ENCODE results near the gene DUSP2. TPM values are rescaled to one million over a fixed set of nuclear protein-coding genes. Genes with fewer than 3 reads are reported as not detected.

The DUSP2 gene
- total RNA-seq, 1 experiment from 2014 or later: 4.9 TPM

GRCh38 chr2:96107708-96108065, 37.6 kb downstream of the DUSP2 start:
- BruUV-seq (replicated peaks): no TSS peak
- H3K4me3 ChIP-seq (ENCODE audit: low read depth in 2 of 2, low read length in 2 of 2): no peak overlapping the region
- intact Hi-C loops (cut with micrococcal nuclease; ENCODE audit: unreplicated experiment): no loop called here
- no peaks in the 10 kb centered on the region for H3K36me3 ChIP-seq (ENCODE audit: control insufficient read depth, insufficient read depth, low read length)
- H3K9me3 ChIP-seq (ENCODE audit: control insufficient read depth, insufficient read depth, low read depth, low read length): no peaks in the 10 kb centered on the region
- POLR2A ChIA-PET: no interaction called here
- ATAC-seq (no peak), DNase-seq (ENCODE audit: low read depth, low spot score) (no peak)
- TF ChIP-seq SIN3A (IDR thresholded peaks at IDR 0.05; ENCODE audit: borderline replicate concordance, insufficient read depth, low read depth, low read length) (no peak), REST (IDR thresholded peaks at IDR 0.05; ENCODE audit: insufficient read depth in 1 of 2, low read depth in 2 of 2, low read length in 1 of 2) (no peak), CTCF (IDR thresholded peaks at IDR 0.05) (no peak), POLR2AphosphoS5 (IDR thresholded peaks at IDR 0.05; ENCODE audit: low read depth, low read length) (no peak)
- no peak overlapping the region for H3K27ac ChIP-seq (ENCODE audit: low read length)
- 0 out of 2 replicates have a peak, but pooled peaks cover 3% of the 10 kb centered on the region for H3K4me1 ChIP-seq (ENCODE audit: control insufficient read depth, insufficient read depth, low read length)
- in situ Hi-C loops (cut with HindIII; ENCODE audit: low pct_unique_long_range_greater_than_20kb, low sequenced_read_pairs): no loop called here
- CTCF ChIA-PET: no interaction called here
- H3K27me3 ChIP-seq (ENCODE audit: control insufficient read depth, insufficient read depth, low read length): no peaks in the 10 kb centered on the region

- CTCF ChIA-PET: no interaction called here
These were observed 38.1 kb downstream of the DUSP2 start for GRCh38 chr2:96106991-96107707.

More at GRCh38 chr2:96106991-96107707, 38.1 kb downstream of the DUSP2 start:
- Histone ChIP-seq H3K4me3 (ENCODE audit: low read depth in 2 of 2, low read length in 2 of 2) (no peak overlapping the region), H3K9me3 (ENCODE audit: control insufficient read depth, insufficient read depth, low read depth, low read length) (no peaks in the 10 kb centered on the region), H3K4me1 (ENCODE audit: control insufficient read depth, insufficient read depth, low read length) (0 out of 2 replicates have a peak, but pooled peaks cover 3% of the 10 kb centered on the region), H3K27ac (ENCODE audit: low read length) (no peak overlapping the region), H3K27me3 (ENCODE audit: control insufficient read depth, insufficient read depth, low read length) (no peaks in the 10 kb centered on the region), H3K36me3 (ENCODE audit: control insufficient read depth, insufficient read depth, low read length) (no peaks in the 10 kb centered on the region)
- POLR2A ChIA-PET: interaction anchor here (0.7 kb wide), 1 partner anchor 725 kb away, joined by 8 read pairs; no protein-coding TSS in a partner anchor
- intact Hi-C loops (cut with micrococcal nuclease; ENCODE audit: unreplicated experiment) (no loop called here), in situ Hi-C loops (cut with HindIII; ENCODE audit: low pct_unique_long_range_greater_than_20kb, low sequenced_read_pairs) (no loop called here)
- ATAC-seq: no peak
- no TSS peak for BruUV-seq (replicated peaks)
- TF ChIP-seq CTCF (IDR thresholded peaks at IDR 0.05): no peak
- TF ChIP-seq REST (IDR thresholded peaks at IDR 0.05; ENCODE audit: insufficient read depth in 1 of 2, low read depth in 2 of 2, low read length in 1 of 2): no peak
- no peak for TF ChIP-seq TCF7L2 (IDR thresholded peaks at IDR 0.05; ENCODE audit: low read depth, low read length)
- no peak for TF ChIP-seq POLR2AphosphoS5 (IDR thresholded peaks at IDR 0.05; ENCODE audit: low read depth, low read length)
- TF ChIP-seq SIN3A (IDR thresholded peaks at IDR 0.05; ENCODE audit: borderline replicate concordance, insufficient read depth, low read depth, low read length): no peak
- no peak for DNase-seq (ENCODE audit: low read depth, low spot score)

Data from Panc1 (cell line).